Measurements from ENCODE around the gene FAF2. TPM values are rescaled to one million over a fixed set of nuclear protein-coding genes. Genes with fewer than 3 reads are reported as not detected.

FAF2 gene
- total and polyA plus RNA-seq, 10 of the 15 experiments (the other 5 are each of a cell fraction or from before 2014, with no cell fraction given) = 19.0 to 45.1 (median 35.6) TPM

- Histone ChIP-seq H3K79me2 (ENCODE audit: control insufficient read depth, insufficient read depth, low read length) (no peaks in the 10 kb centered on the region; the same call in 1 of the 2 replicates), H3K27me3 (replicated peaks in 1 of 2; ENCODE audit: control insufficient read depth in 2 of 2, insufficient read depth in 2 of 2, low read length in 1 of 2) (no peaks in the 10 kb centered on the region), H2AFZ (ENCODE audit: control insufficient read depth, low read depth, low read length) (no peak overlapping the region), H3K4me3 (no peak overlapping the region), H3K9me3 (replicated peaks; ENCODE audit: control insufficient read depth, insufficient read depth, low read length) (no peaks in the 10 kb centered on the region), H3K4me2 (ENCODE audit: control insufficient read depth, insufficient read depth) (no peak overlapping the region), H3K36me3 (ENCODE audit: control insufficient read depth in 2 of 2, insufficient read depth in 2 of 2, low read length in 1 of 2) (peaks cover 0 to 2% of the 10 kb centered on the region in 2 experiments; a peak in 1 of 4 replicates), H4K20me1 (ENCODE audit: control insufficient read depth, insufficient read depth) (no peaks in the 10 kb centered on the region), H3K9ac (ENCODE audit: control insufficient read depth, insufficient read depth, low read length) (no peak overlapping the region), H3K4me1 (ENCODE audit: control insufficient read depth, insufficient read depth, low read length) (no peaks in the 10 kb centered on the region), H3K27ac (ENCODE audit: control insufficient read depth, insufficient read depth) (no peak overlapping the region)
- no peak for ATAC-seq
- in situ Hi-C loops (cut with MboI) = no loop called here
- intact Hi-C loops (cut with micrococcal nuclease; ENCODE audit: unreplicated experiment) = no loop called here
- no peak for DNase-seq (ENCODE audit: low read depth, low spot score)
- ChIA-PET RAD21 (ENCODE audit: unreplicated experiment) (no interaction called here), SMC1A (ENCODE audit: uncharacterized antibody, unreplicated experiment) (interaction anchor here (0.6 kb wide), 1 partner anchor 47 kb away, joined by 3 read pairs; no protein-coding TSS in a partner anchor), POLR2A (no interaction called here), CTCF (no interaction called here)
- WGBS (ENCODE audit: insufficient coverage, insufficient replicate concordance, low lambda C conversion rate, missing lambda C conversion rate) = 80% methylated on average over 1 of the region's 2 CpGs
- BruUV-seq (replicated peaks) = no TSS peak
- FAIRE-seq = no peak
- no peak for TF ChIP-seq SMAD1 (IDR thresholded peaks at IDR 0.05; ENCODE audit: low read depth, partially characterized antibody)
- TF ChIP-seq ZNF384 (IDR thresholded peaks at IDR 0.05; ENCODE audit: borderline replicate concordance, low read depth, low read length) = no peak
- no peak for TF ChIP-seq MTA3 (IDR thresholded peaks at IDR 0.05; ENCODE audit: borderline replicate concordance, low read length)
- TF ChIP-seq ZBTB11 (CRISPR knock-in tag; IDR thresholded peaks at IDR 0.05) = no peak
- no peak for TF ChIP-seq ATF2 (IDR thresholded peaks at IDR 0.05; ENCODE audit: low read length)
- TF ChIP-seq NFYA (IDR thresholded peaks at IDR 0.05; ENCODE audit: borderline replicate concordance, low read depth, low read length) = no peak
- TF ChIP-seq MYC (IDR thresholded peaks at IDR 0.05; ENCODE audit: insufficient read depth, insufficient read length, insufficient replicate concordance, low read length, severe bottlenecking) = no peak
- no peak for TF ChIP-seq LARP7 (IDR thresholded peaks at IDR 0.05)
- TF ChIP-seq SKIL (IDR thresholded peaks at IDR 0.05; ENCODE audit: low read depth, poor library complexity, severe bottlenecking) = no peak
- no peak for TF ChIP-seq BACH1 (IDR thresholded peaks at IDR 0.05; ENCODE audit: borderline replicate concordance)
- no peak for TF ChIP-seq ELK1 (IDR thresholded peaks at IDR 0.05; ENCODE audit: low read depth, low read length)
- TF ChIP-seq STAT3 (IDR thresholded peaks at IDR 0.05; ENCODE audit: low read depth, low read length) = no peak
- TF ChIP-seq RELB (IDR thresholded peaks at IDR 0.05; ENCODE audit: low read depth) = no peak
- TF ChIP-seq PML (IDR thresholded peaks at IDR 0.05; ENCODE audit: low read length) = no peak
- no peak for TF ChIP-seq POLR2AphosphoS5 (IDR thresholded peaks at IDR 0.05; ENCODE audit: low read length)
Observed at GRCh38 chr5:176471098-176471497, 22.9 kb downstream of the FAF2 start.

Data from GM12878 (cell line).